8988T (cell line): ENCODE measurements around the gene MED17.

ENCODE experiments used
- DNase-seq: peaks from one replicate; pipeline ENCODE4 v3.0.0; 2011

The MED17 gene

GRCh38 chr11:93849751-93850593, 65.9 kb downstream of the MED17 start:
- DNase-seq, result no peak

- no peak for DNase-seq
Measured at GRCh38 chr11:93850594-93851018, 66.5 kb downstream of the MED17 start, which contains the start of gene VSTM5. Gene VSTM5 (minus strand): TSS chr11:93850618. CDS start chr11:93850502, 116 bp downstream.

- DNase-seq, result no peak
Measured at GRCh38 chr11:93852242-93852641, 68.2 kb downstream of the MED17 start.

- no peak for DNase-seq
Measured at GRCh38 chr11:93857413-93858120, 73.5 kb downstream of the MED17 start.

- no peak for DNase-seq
Measured at GRCh38 chr11:93858121-93858775, 74.2 kb downstream of the MED17 start.

GRCh38 chr11:93861808-93862207, 77.7 kb downstream of the MED17 start:
- no peak for DNase-seq
